Measurements from ENCODE around the gene CD58.

CD58 gene

GRCh38 chr1:116491700-116492357 is 79.0 kb downstream of the CD58 start:
- TF ChIP-seq ZNF274 (IDR thresholded peaks at IDR 0.05; ENCODE audit: low read depth, low read length) = no peak
- no peak overlapping the region for H3K4me3 ChIP-seq (ENCODE audit: low read length)

GRCh38 chr1:116490588-116490987 is 80.2 kb downstream of the CD58 start:
- no peak for TF ChIP-seq ZNF274 (IDR thresholded peaks at IDR 0.05; ENCODE audit: low read depth, low read length)
- H3K4me3 ChIP-seq (ENCODE audit: low read length) = no peak overlapping the region

GRCh38 chr1:116489231-116489697 is 81.6 kb downstream of the CD58 start:
- no peak for TF ChIP-seq ZNF274 (IDR thresholded peaks at IDR 0.05; ENCODE audit: low read depth, low read length)
- no peak overlapping the region for H3K4me3 ChIP-seq (ENCODE audit: low read length)

- no peak overlapping the region for H3K4me3 ChIP-seq (ENCODE audit: low read length)
- TF ChIP-seq ZNF274 (IDR thresholded peaks at IDR 0.05; ENCODE audit: low read depth, low read length) = no peak
Measured at GRCh38 chr1:116488071-116488470, 82.8 kb downstream of the CD58 start.

GRCh38 chr1:116487583-116487982 is 83.2 kb downstream of the CD58 start:
- TF ChIP-seq ZNF274 (IDR thresholded peaks at IDR 0.05; ENCODE audit: low read depth, low read length) = no peak
- H3K4me3 ChIP-seq (ENCODE audit: low read length) = no peak overlapping the region

- TF ChIP-seq ZNF274 (IDR thresholded peaks at IDR 0.05; ENCODE audit: low read depth, low read length) = no peak
- no peak overlapping the region for H3K4me3 ChIP-seq (ENCODE audit: low read length)
Measured at GRCh38 chr1:116487031-116487430, 83.8 kb downstream of the CD58 start.

- no peak overlapping the region for H3K4me3 ChIP-seq (ENCODE audit: low read length)
- TF ChIP-seq ZNF274 (IDR thresholded peaks at IDR 0.05; ENCODE audit: low read depth, low read length) = no peak
Measured at GRCh38 chr1:116486424-116486823, 84.4 kb downstream of the CD58 start.

GRCh38 chr1:116485976-116486375 is 84.8 kb downstream of the CD58 start:
- no peak for TF ChIP-seq ZNF274 (IDR thresholded peaks at IDR 0.05; ENCODE audit: low read depth, low read length)

GRCh38 chr1:116485071-116485735 is 85.6 kb downstream of the CD58 start:
- TF ChIP-seq ZNF274 (IDR thresholded peaks at IDR 0.05; ENCODE audit: low read depth, low read length) = no peak
- no peak overlapping the region for H3K4me3 ChIP-seq (ENCODE audit: low read length)

More at GRCh38 chr1:116485976-116486375, 84.8 kb downstream of the CD58 start:
- no peak overlapping the region for H3K4me3 ChIP-seq (ENCODE audit: low read length)

- H3K4me3 ChIP-seq (ENCODE audit: low read length) = no peak overlapping the region
- TF ChIP-seq ZNF274 (IDR thresholded peaks at IDR 0.05; ENCODE audit: low read depth, low read length) = no peak
Measured at GRCh38 chr1:116483481-116484309, 87.1 kb downstream of the CD58 start.

GRCh38 chr1:116482490-116482889 is 88.3 kb downstream of the CD58 start:
- no peak overlapping the region for H3K4me3 ChIP-seq (ENCODE audit: low read length)
- no peak for TF ChIP-seq ZNF274 (IDR thresholded peaks at IDR 0.05; ENCODE audit: low read depth, low read length)

- TF ChIP-seq ZNF274 (IDR thresholded peaks at IDR 0.05; ENCODE audit: low read depth, low read length) = no peak
- H3K4me3 ChIP-seq (ENCODE audit: low read length) = no peak overlapping the region
Measured at GRCh38 chr1:116481934-116482333, 88.9 kb downstream of the CD58 start.

- H3K4me3 ChIP-seq (ENCODE audit: low read length) = no peak overlapping the region
- no peak for TF ChIP-seq ZNF274 (IDR thresholded peaks at IDR 0.05; ENCODE audit: low read depth, low read length)
Measured at GRCh38 chr1:116478621-116479020, 92.2 kb downstream of the CD58 start.

- no peak for TF ChIP-seq ZNF274 (IDR thresholded peaks at IDR 0.05; ENCODE audit: low read depth, low read length)
- no peak overlapping the region for H3K4me3 ChIP-seq (ENCODE audit: low read length)
Measured at GRCh38 chr1:116477429-116477828, 93.4 kb downstream of the CD58 start.

GRCh38 chr1:116476321-116476720 is 94.5 kb downstream of the CD58 start:
- no peak for TF ChIP-seq ZNF274 (IDR thresholded peaks at IDR 0.05; ENCODE audit: low read depth, low read length)
- H3K4me3 ChIP-seq (ENCODE audit: low read length) = no peak overlapping the region
